CD4-positive, alpha-beta T cell (primary cell): ENCODE results near the gene ZNF81. TPM values are rescaled to one million over a fixed set of nuclear protein-coding genes. Genes with fewer than 3 reads are reported as not detected.
A peak's percentile ranks its signal among the peaks of the same experiment; 100 is the strongest.
"Not testable (repeated sequence)": the region's sequence is repeated elsewhere in the genome, so short reads cannot be mapped to it uniquely, and the experiment has no call there.

ENCODE experiments used
- ATAC-seq: fragments of 200-7000 bp; cut with Tn5 transposase; one replicate; pipeline ENCODE4 v1.10.0; 2022; ENCODE audit warnings: mild to moderate bottlenecking; ENCODE audit not compliant: poor library complexity
- CTCF ChIA-PET: fragments of 350-600 bp; sonication (Branson Sonifier 250); formaldehyde crosslinking; loops from one replicate; lab custom pipeline; 2021; ENCODE audit warnings: antibody characterized with exemption, inconsistent platforms; lab: Charles Lee
- POLR2A ChIA-PET: fragments of 350-600 bp; sonication (Branson Sonifier 250); formaldehyde crosslinking; loops from one replicate; lab custom pipeline; 2021; ENCODE audit warnings: antibody characterized with exemption, inconsistent platforms; lab: Charles Lee
- DNase-seq, 14 experiments: peaks; one replicate each; pipeline ENCODE4 v3.0.0-alpha.2; 2013 to 2020; ENCODE audit warnings: mixed read lengths in 2 of 14
- H3K27ac ChIP-seq, 2 donors: one replicate each; pipeline versions ENCODE4 v1.5.1 to v1.7.0; 2013; ENCODE audit warnings: low read length in 2 of 2, low read depth in 1 of 2, mild to moderate bottlenecking in 1 of 2
- H3K27me3 ChIP-seq, 2 experiments: 1 replicate in 1 of 2; 2 replicates in 1 of 2; pipeline versions ENCODE4 v1.6.1 to v1.7.0; 2013; ENCODE audit warnings: low read length in 2 of 2, control low read depth in 1 of 2, mild to moderate bottlenecking in 1 of 2, moderate library complexity in 1 of 2; ENCODE audit not compliant: insufficient read depth in 2 of 2, control insufficient read depth in 1 of 2
- H3K36me3 ChIP-seq: one replicate; pipeline ENCODE4 v1.6.1; 2013; ENCODE audit warnings: low read length, control low read depth; ENCODE audit not compliant: insufficient read depth
- H3K4me1 ChIP-seq: one replicate; pipeline ENCODE4 v1.6.1; 2013; ENCODE audit warnings: low read length, control low read depth; ENCODE audit not compliant: insufficient read depth
- H3K4me3 ChIP-seq: one replicate; pipeline ENCODE4 v1.5.1; 2013; ENCODE audit warnings: mild to moderate bottlenecking, low read length, moderate library complexity
- H3K9me3 ChIP-seq, 2 experiments: 1 replicate in 1 of 2; 2 replicates in 1 of 2; pipeline versions ENCODE4 v1.6.1 to v1.7.0; 2013; ENCODE audit warnings: low read length in 2 of 2, mild to moderate bottlenecking in 2 of 2, control low read depth in 1 of 2, moderate library complexity in 1 of 2; ENCODE audit not compliant: control insufficient read depth in 1 of 2, insufficient read depth in 1 of 2
- H3K27ac Mint-ChIP-seq: one replicate; pipeline ENCODE4 v1.8.0; 2020; ENCODE audit warnings: mixed read lengths
- H3K27me3 Mint-ChIP-seq: one replicate; pipeline ENCODE4 v1.8.0; 2021; ENCODE audit warnings: mixed read lengths
- H3K36me3 Mint-ChIP-seq: one replicate; pipeline ENCODE4 v1.8.0; 2021; ENCODE audit warnings: low read depth, mixed read lengths
- H3K4me1 Mint-ChIP-seq: one replicate; pipeline ENCODE4 v1.8.0; 2021; ENCODE audit warnings: low read depth, mixed read lengths
- H3K4me3 Mint-ChIP-seq: one replicate; pipeline ENCODE4 v1.8.0; 2020; ENCODE audit warnings: mild to moderate bottlenecking, mixed read lengths
- H3K9me3 Mint-ChIP-seq: one replicate; pipeline ENCODE4 v1.8.0; 2020; ENCODE audit warnings: mixed read lengths
- intact Hi-C, 2 experiments: fragments of 100-400 bp; cut with DNase I in 1 of 2; cut with micrococcal nuclease in 1 of 2; formaldehyde crosslinking; loops; one replicate each; pipeline versions ENCODE4 v1.15.1 to v1.9.0; 2023 to 2025; cut with DNase I, micrococcal nuclease
- total RNA-seq, 174 experiments: library from RNA in 2 of 174; stranded (reverse) in 2 of 174; gene quantifications; one replicate each; pipeline ENCODE4 v1.2.3 and lab custom pipeline; 2021 to 2026
- TF ChIP-seq, protein P1 (sequence below): fragments of 200-600 bp; IDR thresholded peaks from one replicate; pipeline ENCODE4 v1.8.0; 2022; ENCODE audit warnings: antibody characterized with exemption, mild to moderate bottlenecking

ZNF81 gene
- total RNA-seq, 2 experiments from 2014 or later, result 5.1 to 5.7 TPM

DNA sequence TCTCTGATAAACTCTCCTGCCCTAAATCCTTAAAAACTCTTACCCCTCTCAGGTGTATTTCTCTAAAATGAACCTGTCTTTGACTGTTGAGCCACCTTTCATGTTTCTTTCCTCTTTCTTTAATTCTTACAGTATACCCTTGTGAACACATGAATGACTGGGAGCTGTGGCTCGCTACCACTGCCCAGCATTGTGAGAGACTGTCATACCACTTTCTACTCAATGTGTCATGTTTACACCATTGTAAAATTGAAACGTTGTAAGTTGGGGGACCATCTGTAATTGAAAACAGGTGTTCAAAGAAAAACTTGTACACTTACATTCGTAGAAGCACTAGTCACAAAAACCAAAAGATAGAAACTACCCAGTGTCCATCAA, 100.2 kb downstream of the ZNF81 start:
- no peaks in the 10 kb centered on the region for H3K4me1 ChIP-seq
- Mint-ChIP-seq H3K36me3 (no peaks in the 10 kb centered on the region), H3K27me3 (no peaks in the 10 kb centered on the region), H3K9me3 (no peaks in the 10 kb centered on the region), H3K27ac (no peak overlapping the region), H3K4me3 (peak overlapping the region; percentile 85), H3K4me1 (peaks cover 8% of the 10 kb centered on the region)
- no peaks in the 10 kb centered on the region for H3K27me3 ChIP-seq
- no peaks in the 10 kb centered on the region for H3K9me3 ChIP-seq
- ATAC-seq (no peak), DNase-seq (no peak)
- intact Hi-C loops, result no loop called here
- no peak overlapping the region for H3K27ac ChIP-seq
- no peaks in the 10 kb centered on the region for H3K36me3 ChIP-seq
- H3K4me3 ChIP-seq, result peak overlapping the region; percentile 24
- CTCF ChIA-PET, result no interaction called here
- POLR2A ChIA-PET, result interaction anchor here (0.6 to 0.8 kb wide), 2 partner anchors 35 to 84 kb away, joined by 3 read pairs; no protein-coding TSS in a partner anchor
- TF ChIP-seq, protein P1, sequence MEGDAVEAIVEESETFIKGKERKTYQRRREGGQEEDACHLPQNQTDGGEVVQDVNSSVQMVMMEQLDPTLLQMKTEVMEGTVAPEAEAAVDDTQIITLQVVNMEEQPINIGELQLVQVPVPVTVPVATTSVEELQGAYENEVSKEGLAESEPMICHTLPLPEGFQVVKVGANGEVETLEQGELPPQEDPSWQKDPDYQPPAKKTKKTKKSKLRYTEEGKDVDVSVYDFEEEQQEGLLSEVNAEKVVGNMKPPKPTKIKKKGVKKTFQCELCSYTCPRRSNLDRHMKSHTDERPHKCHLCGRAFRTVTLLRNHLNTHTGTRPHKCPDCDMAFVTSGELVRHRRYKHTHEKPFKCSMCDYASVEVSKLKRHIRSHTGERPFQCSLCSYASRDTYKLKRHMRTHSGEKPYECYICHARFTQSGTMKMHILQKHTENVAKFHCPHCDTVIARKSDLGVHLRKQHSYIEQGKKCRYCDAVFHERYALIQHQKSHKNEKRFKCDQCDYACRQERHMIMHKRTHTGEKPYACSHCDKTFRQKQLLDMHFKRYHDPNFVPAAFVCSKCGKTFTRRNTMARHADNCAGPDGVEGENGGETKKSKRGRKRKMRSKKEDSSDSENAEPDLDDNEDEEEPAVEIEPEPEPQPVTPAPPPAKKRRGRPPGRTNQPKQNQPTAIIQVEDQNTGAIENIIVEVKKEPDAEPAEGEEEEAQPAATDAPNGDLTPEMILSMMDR, result no peak

DNA sequence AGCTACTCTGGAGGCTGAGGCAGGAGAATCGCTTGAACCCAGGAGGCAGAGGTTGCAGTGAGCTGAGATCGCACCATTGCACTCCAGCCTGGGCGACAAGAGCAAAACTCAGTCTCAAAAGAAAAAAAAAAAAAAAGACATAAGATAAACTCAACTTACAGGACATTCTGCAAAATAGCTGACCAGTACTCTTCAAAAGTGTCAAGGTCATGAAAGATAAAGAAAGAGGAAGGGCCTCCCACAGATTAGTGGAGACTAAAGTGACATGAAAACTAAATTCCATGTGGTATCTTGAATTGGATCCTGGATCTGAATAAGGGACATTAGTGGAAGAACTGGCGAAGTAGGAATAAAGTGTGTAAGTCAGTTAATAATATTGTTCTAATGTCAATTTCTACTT, 103.7 kb downstream of the ZNF81 start:
- CTCF ChIA-PET, result no interaction called here
- intact Hi-C loops, result no loop called here

DNA sequence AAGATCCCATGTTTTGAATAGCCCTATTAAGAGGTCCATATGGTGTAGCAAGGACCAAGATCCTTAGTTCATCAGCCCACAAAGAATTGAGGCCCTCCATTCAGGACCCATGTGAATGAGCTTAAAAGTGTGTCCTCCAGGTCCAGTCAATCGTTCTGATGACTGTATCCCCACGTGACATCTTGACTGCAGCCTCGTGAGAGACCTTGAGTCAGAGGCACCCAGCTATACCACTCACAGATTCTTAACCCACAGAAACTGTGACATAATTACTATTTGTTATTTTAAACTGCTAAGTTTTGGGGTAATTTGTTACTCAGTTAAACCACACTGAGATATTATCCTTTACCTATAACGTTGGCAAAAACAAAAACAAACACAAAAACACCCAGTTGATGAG, 104.7 kb downstream of the ZNF81 start:
- no peaks in the 10 kb centered on the region for H3K36me3 ChIP-seq
- no peak for DNase-seq
- H3K27ac Mint-ChIP-seq, result no peak overlapping the region
- TF ChIP-seq, protein P1, result no peak
- CTCF ChIA-PET, result interaction anchor here (0.8 kb wide), 1 partner anchor 10 kb away, joined by 3 read pairs; no protein-coding TSS in a partner anchor
- H3K27me3 ChIP-seq, result no peaks in the 10 kb centered on the region
- H3K27me3 Mint-ChIP-seq, result no peaks in the 10 kb centered on the region
- no peak for ATAC-seq
- H3K9me3 ChIP-seq, result no peaks in the 10 kb centered on the region
- no peak overlapping the region for H3K4me3 Mint-ChIP-seq
- H3K4me1 ChIP-seq, result no peaks in the 10 kb centered on the region
- H3K4me1 Mint-ChIP-seq, result peaks cover 5% of the 10 kb centered on the region
- intact Hi-C loops, result no loop called here
- no peaks in the 10 kb centered on the region for H3K36me3 Mint-ChIP-seq
- POLR2A ChIA-PET, result no interaction called here
- H3K27ac ChIP-seq, result no peak overlapping the region
- no peaks in the 10 kb centered on the region for H3K9me3 Mint-ChIP-seq
- H3K4me3 ChIP-seq, result no peak overlapping the region

More for the DNA sequence above, 103.7 kb downstream of the ZNF81 start:
- POLR2A ChIA-PET, result no interaction called here
- Histone ChIP-seq H3K4me1 (no peaks in the 10 kb centered on the region), H3K9me3 (no peaks in the 10 kb centered on the region), H3K27me3 (no peaks in the 10 kb centered on the region), H3K36me3 (no peaks in the 10 kb centered on the region), H3K4me3 (no peak overlapping the region), H3K27ac (no peak overlapping the region)
- no peak for ATAC-seq
- no peak overlapping the region for H3K27ac Mint-ChIP-seq
- H3K27me3 Mint-ChIP-seq, result no peaks in the 10 kb centered on the region
- DNase-seq, result no peak
- TF ChIP-seq, protein P1, result no peak
- no peak overlapping the region for H3K4me3 Mint-ChIP-seq
- H3K4me1 Mint-ChIP-seq, result peaks cover 8% of the 10 kb centered on the region
- H3K9me3 Mint-ChIP-seq, result no peaks in the 10 kb centered on the region
- H3K36me3 Mint-ChIP-seq, result no peaks in the 10 kb centered on the region

DNA sequence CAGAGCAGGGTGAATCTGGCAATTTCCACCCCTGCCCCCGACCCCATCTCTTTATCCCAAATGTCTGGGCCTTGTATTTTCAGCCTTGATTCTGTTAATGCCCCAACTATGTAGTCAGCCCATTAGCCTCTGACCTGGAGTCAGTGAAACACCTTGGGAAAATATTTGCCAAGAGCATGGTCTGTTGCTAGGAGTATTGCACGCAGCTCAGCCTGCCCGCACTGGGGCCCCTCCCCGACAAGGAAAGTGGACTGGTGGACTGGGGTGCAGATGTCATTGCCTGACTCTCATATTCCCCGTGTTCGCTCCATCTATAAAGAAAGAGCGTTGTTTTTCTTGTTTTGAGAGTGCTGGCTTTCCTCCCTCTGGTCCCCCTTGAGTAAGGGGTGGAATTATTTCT, 118.6 kb downstream of the ZNF81 start:
- H3K4me1 ChIP-seq, POLR2A ChIA-PET, H3K4me1 Mint-ChIP-seq, H3K27me3 ChIP-seq, H3K27ac ChIP-seq, DNase-seq, H3K36me3 Mint-ChIP-seq, H3K9me3 Mint-ChIP-seq, H3K27ac Mint-ChIP-seq, H3K4me3 ChIP-seq, H3K36me3 ChIP-seq, CTCF ChIA-PET, H3K4me3 Mint-ChIP-seq, H3K27me3 Mint-ChIP-seq, ATAC-seq, H3K9me3 ChIP-seq: not testable (repeated sequence)
- intact Hi-C loops, result loop anchor here in 1 of 2 experiments (5.0 kb wide), 1 partner anchor 123 kb away; no protein-coding TSS in a partner anchor
